IPS DF 4.7 (cell line): Measurements from ENCODE around the gene FBXO17.
"Not testable (repeated sequence)": the region's sequence is repeated elsewhere in the genome, so short reads cannot be mapped to it uniquely, and the experiment has no call there.

Source experiments
- DNase-seq: peaks from one replicate; pipeline ENCODE4 v3.0.0-alpha.2; 2013; ENCODE audit warnings: low spot score; ENCODE audit errors: extremely low read depth

The FBXO17 gene

GRCh38 chr19:38975214-38975860 is at the start of gene FBXO17:
Gene FBXO17, minus strand, starts transcription at chr19:38975742. Its CDS starts 25,423 bp downstream, at chr19:38950319.
- no peak for DNase-seq

- DNase-seq = no peak
Observed at GRCh38 chr19:39024875-39025641, 49.5 kb upstream of the FBXO17 start.

GRCh38 chr19:39021063-39021462 is 45.5 kb upstream of the FBXO17 start:
- no peak for DNase-seq

DNA sequence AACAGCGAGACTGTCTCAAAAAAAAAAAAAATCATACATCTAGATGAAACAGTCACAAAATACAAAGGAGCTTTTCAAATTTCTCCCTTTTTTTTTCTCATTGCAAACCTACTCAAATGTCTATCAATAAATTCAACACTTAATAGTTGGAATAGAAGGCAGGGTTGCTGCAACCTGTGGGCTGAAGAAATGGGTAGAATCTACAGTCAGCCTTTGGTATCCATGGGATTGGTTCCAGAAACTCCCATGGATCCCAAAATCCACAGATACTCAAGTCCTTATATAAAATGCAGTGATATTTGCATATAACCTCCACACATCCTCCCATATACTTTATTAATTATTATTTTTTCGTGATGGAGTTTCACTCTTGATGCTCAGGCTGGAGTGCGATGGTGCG is 42.1 kb upstream of the FBXO17 start:
- DNase-seq = no peak

- no peak for DNase-seq
Observed at GRCh38 chr19:39017026-39017425, 41.5 kb upstream of the FBXO17 start.

- no peak for DNase-seq
Observed at GRCh38 chr19:39014037-39014436, 38.5 kb upstream of the FBXO17 start.

GRCh38 chr19:39009001-39009400 is 33.5 kb upstream of the FBXO17 start:
- no peak for DNase-seq

DNA sequence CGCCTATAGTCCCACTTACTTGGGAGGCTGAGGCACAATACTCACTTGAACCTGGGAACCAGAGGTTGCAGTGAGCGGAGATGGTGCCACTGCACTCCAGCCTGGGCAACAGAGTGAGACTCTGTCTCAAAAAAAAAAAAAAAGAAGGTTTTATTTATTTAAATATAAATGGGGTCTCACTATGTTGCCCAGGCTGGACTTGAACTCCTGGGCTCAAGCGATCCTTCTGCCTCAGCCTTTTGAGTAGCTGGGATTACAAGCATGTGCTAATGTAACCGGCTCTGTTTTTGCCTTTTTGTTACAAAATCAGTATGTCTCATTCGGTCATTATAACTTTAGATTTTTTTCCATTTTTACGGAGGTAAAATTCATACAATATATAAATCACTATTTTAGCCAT is 32.6 kb upstream of the FBXO17 start:
- no peak for DNase-seq

GRCh38 chr19:39007096-39007495 is 31.6 kb upstream of the FBXO17 start:
- no peak for DNase-seq

DNA sequence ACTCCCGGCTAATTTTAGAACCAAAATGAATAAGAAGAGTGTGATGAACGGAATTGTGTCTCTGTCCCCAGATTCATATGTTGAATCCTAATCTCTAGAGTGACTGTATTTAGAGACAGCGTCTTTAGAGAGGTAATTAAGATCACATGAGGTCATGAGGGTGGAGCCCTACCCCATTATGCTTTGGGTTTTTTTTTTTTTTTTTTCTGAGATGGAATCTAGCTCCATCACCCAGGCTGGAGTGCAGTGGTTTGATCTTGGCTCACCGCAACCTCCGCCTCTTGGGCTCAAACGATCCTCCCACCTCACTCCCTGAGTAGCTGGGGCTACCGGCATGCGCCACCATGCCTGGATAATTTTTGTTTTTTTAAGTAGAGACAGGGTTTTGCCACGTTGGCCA is 28.9 kb upstream of the FBXO17 start:
- DNase-seq = no peak

DNA sequence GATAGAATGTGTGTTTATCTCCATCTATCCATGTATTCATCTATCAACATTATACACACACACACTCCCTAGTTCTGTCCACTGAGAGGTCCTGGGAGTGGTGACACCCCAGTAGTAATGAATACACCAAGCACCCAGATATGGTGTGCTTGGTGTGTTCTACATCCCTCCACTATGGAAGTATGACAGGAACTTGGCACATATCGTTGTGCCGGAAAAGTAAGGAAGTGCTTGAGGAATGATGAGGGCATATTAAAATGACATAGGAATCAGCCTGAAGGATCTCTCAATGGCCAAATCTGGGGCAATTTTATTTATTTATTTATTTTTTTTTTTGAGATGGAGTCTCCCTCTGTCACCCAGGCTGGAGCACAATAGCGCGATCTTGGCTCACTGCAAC is 28.3 kb upstream of the FBXO17 start:
- no peak for DNase-seq

DNA sequence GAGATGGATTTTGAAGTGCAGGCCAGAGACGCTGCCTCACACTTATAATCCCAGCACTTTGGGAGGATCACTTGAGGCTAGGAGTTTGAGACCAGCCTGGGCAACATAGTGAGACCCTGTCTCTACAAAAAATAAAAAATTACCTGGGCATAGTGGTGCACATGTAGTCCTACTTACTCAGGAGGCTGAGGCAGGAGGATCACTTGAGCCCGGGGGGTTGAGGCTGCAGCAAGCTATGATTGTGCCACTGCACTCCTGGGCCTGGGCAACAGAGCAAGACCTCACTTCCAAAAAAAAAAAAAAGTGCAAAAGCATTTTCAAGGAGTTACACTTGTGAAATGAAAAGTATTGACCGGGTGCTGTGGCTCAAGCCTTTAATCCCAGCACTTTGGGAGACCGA is 27.6 kb upstream of the FBXO17 start:
- no peak for DNase-seq

DNA sequence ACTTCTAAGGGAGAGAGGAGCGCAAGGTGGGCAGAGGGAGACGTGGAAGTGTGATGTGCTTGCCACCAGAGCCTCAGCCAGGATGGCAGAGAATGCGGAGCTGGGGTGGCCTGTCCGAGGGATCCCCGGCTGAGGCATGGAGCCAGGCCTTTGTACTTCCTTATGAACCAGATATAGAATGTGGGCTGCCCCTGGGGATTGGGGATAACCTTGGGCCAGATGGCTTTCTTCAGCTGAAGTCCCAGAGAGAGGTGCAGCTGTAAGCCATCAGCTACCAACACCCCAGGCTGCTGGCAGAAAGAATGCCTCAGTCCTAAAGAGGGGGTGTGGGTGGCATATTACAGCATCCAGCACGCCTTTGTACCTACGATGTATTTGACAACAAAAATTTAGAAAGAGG is 25.5 kb upstream of the FBXO17 start:
- DNase-seq = no peak

DNA sequence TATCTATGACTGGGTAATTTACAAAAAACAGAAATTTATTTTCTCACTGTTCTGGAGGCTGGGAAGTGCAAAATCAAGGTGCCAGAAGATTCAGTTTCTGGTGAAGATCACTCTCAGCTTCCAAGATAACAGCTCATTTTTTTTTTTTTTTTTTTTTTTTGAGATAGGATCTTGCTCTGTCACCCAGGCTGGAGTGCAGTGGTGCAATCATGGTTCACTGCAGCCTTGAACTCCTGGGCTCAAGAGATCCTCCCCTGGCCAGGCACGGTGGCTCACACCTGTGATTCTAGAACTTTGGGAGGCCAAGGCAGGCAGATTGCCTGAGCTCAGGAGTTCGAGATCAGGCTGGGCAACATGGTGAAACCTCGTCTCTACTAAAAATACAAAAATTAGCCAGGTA is 22.0 kb upstream of the FBXO17 start:
- DNase-seq = not testable (repeated sequence)

- DNase-seq = no peak
Observed at GRCh38 chr19:38993271-38993670, 17.7 kb upstream of the FBXO17 start.

- DNase-seq = no peak
Observed at GRCh38 chr19:38990949-38991697, 15.6 kb upstream of the FBXO17 start.

GRCh38 chr19:38989614-38990013 is 14.1 kb upstream of the FBXO17 start:
- not testable (repeated sequence) for DNase-seq

DNA sequence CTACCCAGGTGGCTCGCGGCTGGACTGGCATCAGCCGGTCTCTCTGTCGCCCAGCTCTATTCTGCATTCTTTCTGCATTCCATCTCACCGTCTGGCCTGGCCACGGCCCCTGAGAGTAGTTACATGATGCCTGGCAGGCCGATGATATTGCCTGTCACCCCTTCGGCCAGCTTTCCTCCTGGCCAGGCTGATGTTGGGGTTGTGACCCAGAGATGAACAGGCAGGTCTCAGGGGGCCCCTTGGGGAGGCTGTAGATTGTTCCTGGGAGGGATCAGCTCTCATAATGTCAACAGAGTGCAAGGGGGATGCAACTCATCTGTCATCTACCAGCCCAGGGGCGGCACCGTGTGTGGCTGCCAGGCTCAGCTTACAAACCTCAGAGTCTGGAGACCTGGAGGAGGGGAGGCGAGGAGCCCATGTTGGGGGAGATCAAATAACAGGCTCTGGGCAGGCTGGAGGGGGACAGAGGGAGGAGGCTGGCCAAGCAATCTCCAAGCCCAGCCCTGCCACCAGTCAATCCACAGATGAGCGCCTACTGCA is 13.6 kb upstream of the FBXO17 start:
- no peak for DNase-seq

GRCh38 chr19:38988627-38989026 is 13.1 kb upstream of the FBXO17 start:
- not testable (repeated sequence) for DNase-seq

DNA sequence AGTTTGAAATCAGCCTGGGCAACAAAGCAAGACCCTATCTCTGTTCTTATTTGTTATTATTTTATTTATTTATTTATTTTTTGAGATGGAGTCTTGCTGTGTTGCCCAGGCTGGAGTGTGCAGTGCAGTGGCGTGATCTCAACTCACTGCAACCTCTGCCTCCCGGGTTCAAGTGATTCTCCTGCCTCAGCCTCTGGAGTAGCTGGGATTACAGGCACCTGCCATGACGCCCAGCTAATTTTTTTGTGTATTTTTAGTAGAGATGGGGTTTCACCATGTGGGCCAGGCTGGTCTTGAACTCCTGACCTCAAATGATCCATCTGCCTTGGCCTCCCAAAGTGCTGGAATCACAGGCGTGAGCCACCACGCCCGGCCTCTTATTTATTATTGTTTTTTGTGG is 12.2 kb upstream of the FBXO17 start:
- not testable (repeated sequence) for DNase-seq

DNA sequence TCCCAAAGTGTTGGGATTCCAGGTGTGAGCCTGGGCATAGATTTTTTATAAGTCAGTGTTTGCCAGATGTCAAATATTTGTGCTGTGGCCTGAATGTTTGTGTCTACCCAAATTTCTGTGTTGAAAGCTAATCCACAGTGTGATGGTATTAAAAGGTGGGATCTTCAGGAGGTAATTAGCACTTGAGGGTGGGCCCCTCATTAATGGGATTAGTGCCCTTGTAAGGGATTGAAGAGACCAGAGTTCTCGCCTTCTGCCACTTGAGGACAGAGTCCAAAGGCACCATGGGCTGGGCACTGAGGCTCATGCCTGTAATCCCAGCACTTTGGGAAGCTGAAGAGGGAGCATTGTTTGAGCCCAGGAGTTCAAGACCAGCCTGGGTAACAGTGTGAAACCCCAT is 9.7 kb upstream of the FBXO17 start:
- DNase-seq = no peak
